Peyer's patch (tissue), 4 donors: ENCODE results near the gene CDHR5. TPM values are rescaled to one million over a fixed set of nuclear protein-coding genes. Genes with fewer than 3 reads are reported as not detected.

Source experiments
- DNase-seq, 3 donors: peaks; one replicate each; pipeline ENCODE4 v3.0.0-alpha.2; 2017 to 2019
- H3K27ac ChIP-seq, 4 donors: fragments of 200-600 bp; sonication (generic); one replicate each; pipeline ENCODE4 v1.5.1; 2016 to 2019
- H3K27me3 ChIP-seq, 2 donors: fragments of 200-600 bp; sonication (generic); one replicate each; pipeline ENCODE4 v1.5.1; 2019
- H3K36me3 ChIP-seq, 3 donors: fragments of 200-600 bp; sonication (generic); one replicate each; pipeline ENCODE4 v1.5.1; 2016 to 2019
- H3K4me1 ChIP-seq, 4 donors: fragments of 200-600 bp; sonication (generic); one replicate each; pipeline ENCODE4 v1.5.1; 2016 to 2019
- H3K4me3 ChIP-seq, 4 donors: fragments of 200-600 bp; sonication (generic); 1 replicate in 3 of 4; 2 replicates in 1 of 4; pipeline ENCODE4 v1.5.1; 2016 to 2019; ENCODE audit warnings: mild to moderate bottlenecking in 1 of 4
- H3K9me3 ChIP-seq, 4 donors: fragments of 200-600 bp; sonication (generic); one replicate each; pipeline ENCODE4 v1.5.1; 2016 to 2019; ENCODE audit warnings: mild to moderate bottlenecking in 1 of 4
- CTCF ChIP-seq, 6 experiments: fragments of 450-650 bp in 4 of 6; fragments of 200-600 bp in 2 of 6; sonication (generic) in 1 of 6; IDR thresholded peaks; one replicate each; pipeline ENCODE4 v1.5.1; 2017 to 2019; ENCODE audit warnings: antibody characterized with exemption in 6 of 6, mild to moderate bottlenecking in 3 of 6, moderate library complexity in 1 of 6
- POLR2A ChIP-seq, 2 donors: fragments of 450-650 bp; IDR thresholded peaks; one replicate each; pipeline ENCODE4 v1.5.1; 2017; ENCODE audit warnings: antibody characterized with exemption in 2 of 2, mild to moderate bottlenecking in 2 of 2, moderate library complexity in 2 of 2
- total RNA-seq, 4 donors: library from RNA; depleted of rRNA; stranded (reverse); fragments of >200 nt; gene quantifications; one replicate each; pipeline ENCODE4 v1.1.0, GENCODE V29; 2016

The CDHR5 gene
- total RNA-seq, 4 donors from 2014 or later: 77.6 to 1,696 (median 1,274) TPM

DNA sequence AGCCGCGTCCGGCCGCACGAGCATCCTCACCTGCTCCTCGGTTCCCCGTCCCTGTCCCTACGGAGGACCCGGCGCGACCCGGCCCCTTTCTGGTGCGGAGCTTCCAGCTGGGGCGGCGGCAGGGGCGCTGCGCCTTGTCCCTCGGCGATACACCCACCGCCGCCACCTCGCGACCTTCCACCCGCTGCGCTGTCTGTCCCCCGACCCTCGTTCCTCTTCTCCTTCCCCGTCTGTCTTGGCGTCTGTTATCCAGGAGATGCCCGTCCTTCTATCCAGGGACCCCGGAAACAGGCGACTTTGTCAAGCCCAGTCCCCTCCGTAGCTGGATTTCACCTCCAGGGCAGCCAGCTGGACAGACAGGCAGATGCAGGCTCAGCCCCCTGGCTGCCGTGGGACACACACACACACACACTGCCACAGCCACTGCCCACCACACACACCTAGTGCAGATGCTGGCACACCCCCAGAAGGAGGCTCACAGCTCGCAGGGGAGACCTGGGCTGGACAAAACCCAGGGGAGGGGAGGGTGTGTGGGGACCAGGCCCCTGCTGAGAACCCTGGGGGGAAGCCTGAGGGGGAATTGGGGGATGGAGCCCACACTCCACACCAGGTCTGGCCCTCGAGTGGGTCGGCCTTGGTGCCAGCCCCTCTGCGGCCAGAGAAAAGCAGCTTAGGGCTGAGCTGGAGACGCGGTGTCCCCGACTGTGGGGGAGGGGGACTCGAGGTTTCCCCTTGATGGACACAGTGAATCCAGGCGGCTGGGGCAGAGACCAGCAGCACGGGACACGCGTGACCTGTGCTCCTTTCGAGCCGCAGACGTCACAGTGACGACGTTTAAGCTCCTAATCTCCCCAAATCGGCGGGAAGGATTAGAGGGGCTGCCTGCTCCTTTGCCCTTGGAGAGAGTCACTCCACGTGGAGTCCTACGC is 13.1 kb upstream of the CDHR5 start:
- H3K27me3 ChIP-seq: peaks cover 0 to 10% of the 10 kb centered on the region in 2 donors
- H3K27ac ChIP-seq: no peak overlapping the region
- peak overlapping the region in 2 of 4 donors; percentile 35 to 46 for H3K4me3 ChIP-seq
- TF ChIP-seq POLR2A (IDR thresholded peaks at IDR 0.05) (no peak), CTCF (IDR thresholded peaks at IDR 0.05) (no peak)
- no peak for DNase-seq
- H3K4me1 ChIP-seq: peaks cover 0 to 20% (median 11%) of the 10 kb centered on the region in 4 donors
- no peaks in the 10 kb centered on the region for H3K9me3 ChIP-seq
- no peaks in the 10 kb centered on the region for H3K36me3 ChIP-seq

DNA sequence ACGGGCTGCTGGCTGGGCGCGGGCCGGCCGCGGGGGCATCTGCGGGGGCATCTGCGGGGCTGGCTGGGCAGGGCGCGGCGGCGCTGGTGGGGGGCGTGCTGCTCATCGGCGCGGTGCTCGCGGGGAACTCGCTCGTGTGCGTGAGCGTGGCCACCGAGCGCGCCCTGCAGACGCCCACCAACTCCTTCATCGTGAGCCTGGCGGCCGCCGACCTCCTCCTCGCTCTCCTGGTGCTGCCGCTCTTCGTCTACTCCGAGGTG is 12.5 kb upstream of the CDHR5 start:
- peak overlapping the region in 3 of 4 donors; percentile 31 to 46 (median 35) for H3K4me3 ChIP-seq
- peaks cover 0 to 10% of the 10 kb centered on the region in 2 donors for H3K27me3 ChIP-seq
- H3K36me3 ChIP-seq: no peaks in the 10 kb centered on the region
- no peak overlapping the region for H3K27ac ChIP-seq
- no peak for DNase-seq
- TF ChIP-seq CTCF (IDR thresholded peaks at IDR 0.05): no peak
- TF ChIP-seq POLR2A (IDR thresholded peaks at IDR 0.05): no peak
- H3K9me3 ChIP-seq: no peaks in the 10 kb centered on the region
- H3K4me1 ChIP-seq: peaks cover 0 to 20% (median 11%) of the 10 kb centered on the region in 4 donors

DNA sequence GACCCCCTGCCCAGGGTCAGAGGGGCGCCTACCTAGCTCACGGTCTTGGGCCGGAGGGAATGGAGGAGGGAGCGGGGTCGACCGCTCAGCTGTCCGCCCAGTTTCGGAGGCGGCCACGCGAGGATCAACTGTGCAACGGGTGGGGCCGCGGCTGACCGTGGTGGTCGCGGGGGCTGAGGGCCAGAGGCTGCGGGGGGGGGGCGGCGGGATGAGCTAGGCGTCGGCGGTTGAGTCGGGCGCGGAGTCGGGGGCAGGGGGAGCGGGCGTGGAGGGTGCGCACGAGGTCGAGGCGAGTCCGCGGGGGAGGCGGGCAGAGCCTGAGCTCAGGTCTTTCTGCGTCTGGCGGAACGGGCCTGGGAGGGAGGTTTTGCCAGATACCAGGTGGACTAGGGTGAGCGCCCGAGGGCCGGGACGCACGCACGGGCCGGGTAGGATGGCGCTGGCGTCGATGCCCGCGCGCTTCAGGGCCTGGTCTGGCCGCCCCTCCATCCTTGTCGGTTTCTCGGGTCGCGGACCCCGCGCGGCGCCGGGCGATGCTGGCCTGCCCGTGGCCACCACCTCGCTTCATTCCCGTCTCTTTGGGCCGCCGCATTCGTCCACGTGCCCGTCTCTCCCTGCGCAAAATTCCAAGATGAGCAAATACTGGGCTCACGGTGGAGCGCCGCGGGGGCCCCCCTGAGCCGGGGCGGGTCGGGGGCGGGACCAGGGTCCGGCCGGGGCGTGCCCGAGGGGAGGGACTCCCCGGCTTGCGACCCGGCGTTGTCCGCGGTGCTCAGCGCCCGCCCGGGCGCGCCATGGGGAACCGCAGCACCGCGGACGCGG is 12.0 kb upstream of the CDHR5 start, which contains the start of gene DRD4:
Gene DRD4 (plus strand): TSS at position 759 of the 822 bp plus-strand sequence. CDS start 36 bp downstream, at position 795.
- peaks cover 0 to 20% (median 11%) of the 10 kb centered on the region in 4 donors for H3K4me1 ChIP-seq
- peak within 1 kb of the TSS in 3 of 4 donors; percentile 31 to 46 (median 35) for H3K4me3 ChIP-seq
- no peaks in the 10 kb centered on the region for H3K9me3 ChIP-seq
- H3K36me3 ChIP-seq: no peaks in the 10 kb centered on the region
- no peak for TF ChIP-seq CTCF (IDR thresholded peaks at IDR 0.05)
- TF ChIP-seq POLR2A (IDR thresholded peaks at IDR 0.05): no peak
- H3K27ac ChIP-seq: no peak within 1 kb of the TSS
- DNase-seq: peak in 1 of 3 donors; percentile 56
- H3K27me3 ChIP-seq: peaks cover 0 to 10% of the 10 kb centered on the region in 2 donors

DNA sequence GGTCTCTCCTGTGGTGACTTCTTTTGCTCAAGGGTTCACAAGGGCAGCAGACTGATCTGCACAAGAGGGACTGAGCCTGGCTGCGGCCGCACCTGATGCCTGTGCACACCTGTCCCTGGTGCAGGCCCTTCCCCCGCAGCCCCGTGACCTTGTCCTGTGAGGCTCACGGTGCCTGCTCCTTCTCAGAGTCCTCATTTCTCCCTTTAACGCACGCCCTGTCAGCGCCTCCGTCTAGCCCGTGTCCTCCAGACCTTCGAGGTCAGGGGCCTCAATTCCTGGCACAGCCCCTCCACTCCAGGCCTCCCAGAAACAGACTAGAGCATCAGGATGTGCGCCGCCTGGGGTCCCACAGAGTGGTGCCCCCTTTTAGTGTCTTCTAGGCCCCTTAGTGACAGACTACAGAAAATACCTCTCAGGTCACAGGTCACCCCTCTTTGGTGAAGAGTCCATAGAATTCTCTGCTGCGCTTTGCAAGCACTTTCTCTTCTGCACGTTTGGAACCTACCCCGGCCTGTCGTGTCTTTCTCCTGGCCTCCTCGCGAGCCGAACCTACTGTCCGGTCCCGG is 11.3 kb upstream of the CDHR5 start:
- DNase-seq: peak in 1 of 3 donors; percentile 26
- H3K4me1 ChIP-seq: peaks cover 0 to 20% (median 11%) of the 10 kb centered on the region in 4 donors
- no peaks in the 10 kb centered on the region for H3K9me3 ChIP-seq
- H3K36me3 ChIP-seq: no peaks in the 10 kb centered on the region
- H3K27ac ChIP-seq: no peak overlapping the region
- TF ChIP-seq CTCF (IDR thresholded peaks at IDR 0.05) (no peak), POLR2A (IDR thresholded peaks at IDR 0.05) (no peak)
- peaks cover 0 to 10% of the 10 kb centered on the region in 2 donors for H3K27me3 ChIP-seq
- no peak overlapping the region for H3K4me3 ChIP-seq

DNA sequence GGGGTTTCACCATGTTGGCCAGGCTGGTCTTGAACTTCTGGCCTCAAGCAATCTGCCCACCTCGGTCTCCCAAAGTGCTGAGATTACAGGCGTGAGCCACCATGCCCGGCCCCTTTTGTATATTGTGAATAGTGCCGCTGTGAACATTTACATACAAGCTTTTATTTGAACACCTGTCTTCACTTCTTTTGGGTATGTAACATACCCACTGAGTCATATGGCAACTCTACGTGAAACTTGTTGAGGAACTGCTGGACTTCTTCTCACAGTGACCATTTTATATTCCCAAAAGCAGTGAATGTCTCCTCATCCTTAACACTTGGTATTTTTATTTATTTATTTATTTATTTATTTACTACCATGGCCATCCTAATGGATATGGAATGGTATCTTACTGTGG is 6.1 kb upstream of the CDHR5 start:
- no peak overlapping the region for H3K4me3 ChIP-seq
- no peak overlapping the region for H3K27ac ChIP-seq
- TF ChIP-seq POLR2A (IDR thresholded peaks at IDR 0.05): no peak
- TF ChIP-seq CTCF (IDR thresholded peaks at IDR 0.05): no peak
- peaks cover 5 to 10% (median 8%) of the 10 kb centered on the region in 4 donors for H3K4me1 ChIP-seq
- no peaks in the 10 kb centered on the region for H3K27me3 ChIP-seq
- no peak for DNase-seq
- H3K36me3 ChIP-seq: no peaks in the 10 kb centered on the region
- no peaks in the 10 kb centered on the region for H3K9me3 ChIP-seq
